ENCODE measurements around the gene PRR9. TPM values are rescaled to one million over a fixed set of nuclear protein-coding genes. Genes with fewer than 3 reads are reported as not detected.
A peak's percentile ranks its signal among the peaks of the same experiment; 100 is the strongest.

Gene PRR9
- total RNA-seq, 1 experiment from 2014 or later, result not detected

DNA sequence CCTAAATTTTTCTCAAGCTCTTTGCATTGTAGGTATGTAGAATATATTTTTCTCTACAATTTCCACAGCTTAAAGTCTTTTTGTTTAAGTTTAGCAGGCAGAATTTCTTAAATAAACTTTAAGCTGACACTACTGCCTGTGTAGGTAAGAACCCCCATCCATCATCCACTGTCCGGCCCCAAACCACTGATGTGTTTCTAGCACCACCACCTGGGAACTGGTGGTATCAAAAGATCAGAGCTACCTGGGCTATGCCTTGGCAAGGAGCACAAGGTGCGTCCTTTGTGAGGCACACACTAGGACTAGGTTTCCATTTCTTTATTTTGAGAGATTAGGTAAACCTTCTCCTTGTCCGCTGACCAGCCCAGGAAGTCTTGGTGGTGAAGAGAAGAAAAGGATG is 24.7 kb upstream of the PRR9 start:
- H3K36me3 ChIP-seq (ENCODE audit: control insufficient read depth, insufficient read depth, low read length), result no peaks in the 10 kb centered on the region
- in situ Hi-C loops (cut with HindIII; ENCODE audit: low pct_unique_long_range_greater_than_20kb, low sequenced_read_pairs), result no loop called here
- ATAC-seq (peak; percentile 72), DNase-seq (ENCODE audit: low read depth, low spot score) (no peak)
- no TSS peak for BruUV-seq (replicated peaks)
- H3K4me1 ChIP-seq (ENCODE audit: control insufficient read depth, insufficient read depth, low read length), result no peaks in the 10 kb centered on the region
- CTCF ChIA-PET, result interaction anchor here (0.6 to 1.2 kb wide), 6 partner anchors 45 to 322 kb away, joined by 3 to 11 read pairs (median 3); no protein-coding TSS in a partner anchor
- H3K9me3 ChIP-seq (ENCODE audit: control insufficient read depth, insufficient read depth, low read depth, low read length), result no peaks in the 10 kb centered on the region
- intact Hi-C loops (cut with micrococcal nuclease; ENCODE audit: unreplicated experiment), result loop anchor here (2.0 to 5.0 kb wide), 2 partner anchors 275 to 322 kb away; no protein-coding TSS in a partner anchor
- TF ChIP-seq, protein P1, sequence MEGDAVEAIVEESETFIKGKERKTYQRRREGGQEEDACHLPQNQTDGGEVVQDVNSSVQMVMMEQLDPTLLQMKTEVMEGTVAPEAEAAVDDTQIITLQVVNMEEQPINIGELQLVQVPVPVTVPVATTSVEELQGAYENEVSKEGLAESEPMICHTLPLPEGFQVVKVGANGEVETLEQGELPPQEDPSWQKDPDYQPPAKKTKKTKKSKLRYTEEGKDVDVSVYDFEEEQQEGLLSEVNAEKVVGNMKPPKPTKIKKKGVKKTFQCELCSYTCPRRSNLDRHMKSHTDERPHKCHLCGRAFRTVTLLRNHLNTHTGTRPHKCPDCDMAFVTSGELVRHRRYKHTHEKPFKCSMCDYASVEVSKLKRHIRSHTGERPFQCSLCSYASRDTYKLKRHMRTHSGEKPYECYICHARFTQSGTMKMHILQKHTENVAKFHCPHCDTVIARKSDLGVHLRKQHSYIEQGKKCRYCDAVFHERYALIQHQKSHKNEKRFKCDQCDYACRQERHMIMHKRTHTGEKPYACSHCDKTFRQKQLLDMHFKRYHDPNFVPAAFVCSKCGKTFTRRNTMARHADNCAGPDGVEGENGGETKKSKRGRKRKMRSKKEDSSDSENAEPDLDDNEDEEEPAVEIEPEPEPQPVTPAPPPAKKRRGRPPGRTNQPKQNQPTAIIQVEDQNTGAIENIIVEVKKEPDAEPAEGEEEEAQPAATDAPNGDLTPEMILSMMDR (IDR thresholded peaks at IDR 0.05), result peak; percentile 73
- TF ChIP-seq, protein P2, sequence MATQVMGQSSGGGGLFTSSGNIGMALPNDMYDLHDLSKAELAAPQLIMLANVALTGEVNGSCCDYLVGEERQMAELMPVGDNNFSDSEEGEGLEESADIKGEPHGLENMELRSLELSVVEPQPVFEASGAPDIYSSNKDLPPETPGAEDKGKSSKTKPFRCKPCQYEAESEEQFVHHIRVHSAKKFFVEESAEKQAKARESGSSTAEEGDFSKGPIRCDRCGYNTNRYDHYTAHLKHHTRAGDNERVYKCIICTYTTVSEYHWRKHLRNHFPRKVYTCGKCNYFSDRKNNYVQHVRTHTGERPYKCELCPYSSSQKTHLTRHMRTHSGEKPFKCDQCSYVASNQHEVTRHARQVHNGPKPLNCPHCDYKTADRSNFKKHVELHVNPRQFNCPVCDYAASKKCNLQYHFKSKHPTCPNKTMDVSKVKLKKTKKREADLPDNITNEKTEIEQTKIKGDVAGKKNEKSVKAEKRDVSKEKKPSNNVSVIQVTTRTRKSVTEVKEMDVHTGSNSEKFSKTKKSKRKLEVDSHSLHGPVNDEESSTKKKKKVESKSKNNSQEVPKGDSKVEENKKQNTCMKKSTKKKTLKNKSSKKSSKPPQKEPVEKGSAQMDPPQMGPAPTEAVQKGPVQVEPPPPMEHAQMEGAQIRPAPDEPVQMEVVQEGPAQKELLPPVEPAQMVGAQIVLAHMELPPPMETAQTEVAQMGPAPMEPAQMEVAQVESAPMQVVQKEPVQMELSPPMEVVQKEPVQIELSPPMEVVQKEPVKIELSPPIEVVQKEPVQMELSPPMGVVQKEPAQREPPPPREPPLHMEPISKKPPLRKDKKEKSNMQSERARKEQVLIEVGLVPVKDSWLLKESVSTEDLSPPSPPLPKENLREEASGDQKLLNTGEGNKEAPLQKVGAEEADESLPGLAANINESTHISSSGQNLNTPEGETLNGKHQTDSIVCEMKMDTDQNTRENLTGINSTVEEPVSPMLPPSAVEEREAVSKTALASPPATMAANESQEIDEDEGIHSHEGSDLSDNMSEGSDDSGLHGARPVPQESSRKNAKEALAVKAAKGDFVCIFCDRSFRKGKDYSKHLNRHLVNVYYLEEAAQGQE (IDR thresholded peaks at IDR 0.05; ENCODE audit: insufficient read depth in 1 of 2, low read depth in 2 of 2, low read length in 1 of 2), result no peak
- no peak overlapping the region for H3K27ac ChIP-seq (ENCODE audit: low read length)
- H3K27me3 ChIP-seq (ENCODE audit: control insufficient read depth, insufficient read depth, low read length), result peaks cover 5% of the 10 kb centered on the region
- H3K4me3 ChIP-seq (ENCODE audit: low read depth in 2 of 2, low read length in 2 of 2), result no peak overlapping the region
- POLR2A ChIA-PET, result no interaction called here

DNA sequence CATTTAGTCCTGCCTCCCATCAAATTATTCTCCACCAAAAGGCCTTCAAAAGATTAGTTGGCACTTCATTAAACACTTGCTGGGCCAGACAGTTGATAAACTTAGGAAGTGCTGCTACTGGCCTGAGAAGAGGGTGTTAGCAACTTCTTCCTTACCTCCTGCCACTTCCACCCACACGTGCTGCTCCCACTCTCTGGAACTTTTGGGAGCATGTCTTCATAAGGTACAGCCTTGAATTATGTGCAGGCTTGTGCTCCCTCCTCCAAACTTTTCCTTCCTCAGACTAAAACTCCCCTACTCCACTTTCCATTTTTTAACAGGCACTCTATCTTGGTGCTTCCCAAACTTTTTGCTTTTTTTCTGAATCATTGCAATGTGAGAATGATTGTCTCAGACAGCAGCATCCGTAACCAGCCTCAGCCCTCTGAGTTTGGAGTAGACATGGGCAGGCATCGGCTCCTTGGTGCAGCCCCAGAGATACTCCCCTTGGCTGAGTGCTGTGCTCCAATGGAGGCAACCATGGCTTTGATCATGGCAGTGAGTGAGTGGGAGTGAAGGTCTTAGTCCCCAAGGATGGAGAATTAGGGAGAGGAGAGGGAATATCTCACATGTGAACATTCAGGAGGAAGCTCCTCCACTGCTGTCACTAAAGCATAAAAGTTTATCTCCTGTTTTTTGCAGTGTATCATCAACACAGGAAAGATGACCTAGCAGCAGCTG is 22.9 kb upstream of the PRR9 start:
- DNase-seq (ENCODE audit: low read depth, low spot score) (no peak), ATAC-seq (no peak)
- ChIA-PET CTCF (interaction anchor here (1.1 kb wide), 1 partner anchor 325 kb away, joined by 3 read pairs; no protein-coding TSS in a partner anchor), POLR2A (no interaction called here)
- no peak overlapping the region for H3K27ac ChIP-seq (ENCODE audit: low read length)
- H3K4me1 ChIP-seq (ENCODE audit: control insufficient read depth, insufficient read depth, low read length), result no peaks in the 10 kb centered on the region
- in situ Hi-C loops (cut with HindIII; ENCODE audit: low pct_unique_long_range_greater_than_20kb, low sequenced_read_pairs) (no loop called here), intact Hi-C loops (cut with micrococcal nuclease; ENCODE audit: unreplicated experiment) (loop anchor here (5.0 kb wide), 1 partner anchor 277 kb away; no protein-coding TSS in a partner anchor)
- no peaks in the 10 kb centered on the region for H3K36me3 ChIP-seq (ENCODE audit: control insufficient read depth, insufficient read depth, low read length)
- no peaks in the 10 kb centered on the region for H3K9me3 ChIP-seq (ENCODE audit: control insufficient read depth, insufficient read depth, low read depth, low read length)
- H3K27me3 ChIP-seq (ENCODE audit: control insufficient read depth, insufficient read depth, low read length), result peaks cover 15% of the 10 kb centered on the region
- no peak for TF ChIP-seq POLR2AphosphoS5 (IDR thresholded peaks at IDR 0.05; ENCODE audit: low read depth, low read length)
- TF ChIP-seq TCF7L2 (IDR thresholded peaks at IDR 0.05; ENCODE audit: low read depth, low read length), result no peak
- TF ChIP-seq, protein P1 (IDR thresholded peaks at IDR 0.05), result no peak
- TF ChIP-seq SIN3A (IDR thresholded peaks at IDR 0.05; ENCODE audit: borderline replicate concordance, insufficient read depth, low read depth, low read length), result no peak
- TF ChIP-seq, protein P2 (IDR thresholded peaks at IDR 0.05; ENCODE audit: insufficient read depth in 1 of 2, low read depth in 2 of 2, low read length in 1 of 2), result no peak
- H3K4me3 ChIP-seq (ENCODE audit: low read depth in 2 of 2, low read length in 2 of 2), result no peak overlapping the region
- BruUV-seq (replicated peaks), result no TSS peak
